IMR-90 (cell line): ENCODE data around the gene ADAMTS17.

Experiments used
- BHLHE40 ChIP-seq: fragments of 150-350 bp; IDR thresholded peaks from 2 replicates; pipeline ENCODE4 v1.6.1; 2016; ENCODE audit warnings: mild to moderate bottlenecking, low read depth, low read length
- CEBPB ChIP-seq: IDR thresholded peaks from 2 replicates; pipeline ENCODE4 v1.6.1; 2012; ENCODE audit warnings: low read depth, low read length, improper control_type of control experiment
- CTCF ChIP-seq: conservative IDR thresholded peaks from 2 replicates; pipeline ENCODE4 v1.5.1; 2012; ENCODE audit warnings: mild to moderate bottlenecking, low read depth, low read length, improper control_type of control experiment
- POLR2A ChIP-seq: IDR thresholded peaks from 2 replicates; pipeline ENCODE4 v1.6.1; 2012; ENCODE audit warnings: mild to moderate bottlenecking, low read depth, low read length

GRCh38 chr15:100108846-100109245 is 232.9 kb downstream of the ADAMTS17 start:
- TF ChIP-seq CTCF, result no peak
- no peak for TF ChIP-seq POLR2A
- TF ChIP-seq BHLHE40, result no peak
- TF ChIP-seq CEBPB, result no peak
